Calu3 (cell line): ENCODE measurements around the gene CDH13. TPM values are rescaled to one million over a fixed set of nuclear protein-coding genes. Genes with fewer than 3 reads are reported as not detected.
A peak's percentile ranks its signal among the peaks of the same experiment; 100 is the strongest.

ENCODE experiments used
- BruUV-seq: library from RNA; stranded (reverse); fragments of 400-500 nt; replicated peaks from 2 replicates; lab custom pipeline; 2021; lab: Mats Ljungman, UMichigan
- CTCF ChIA-PET: fragments of 300-600 bp; sonication (Branson Sonifier 250); formaldehyde crosslinking; loops from one replicate; lab custom pipeline; 2022; ENCODE audit warnings: antibody characterized with exemption; lab: Charles Lee
- DNase-seq: peaks from one replicate; pipeline ENCODE4 v3.0.0; 2022
- H3K27ac Mint-ChIP-seq: one replicate; pipeline ENCODE4 v1.8.0; 2022; ENCODE audit warnings: mixed read lengths; ENCODE audit not compliant: unreplicated experiment
- H3K27me3 Mint-ChIP-seq: one replicate; pipeline ENCODE4 v1.8.0; 2022; ENCODE audit warnings: mixed read lengths; ENCODE audit not compliant: unreplicated experiment
- H3K36me3 Mint-ChIP-seq: one replicate; pipeline ENCODE4 v1.8.0; 2022; ENCODE audit warnings: mild to moderate bottlenecking, moderate library complexity, mixed read lengths; ENCODE audit not compliant: insufficient read depth, unreplicated experiment
- H3K4me1 Mint-ChIP-seq: one replicate; pipeline ENCODE4 v1.8.0; 2022; ENCODE audit warnings: mild to moderate bottlenecking, low read depth, mixed read lengths; ENCODE audit not compliant: unreplicated experiment
- H3K4me3 Mint-ChIP-seq: one replicate; pipeline ENCODE4 v1.8.0; 2022; ENCODE audit warnings: mild to moderate bottlenecking, low read depth, moderate library complexity, mixed read lengths; ENCODE audit not compliant: unreplicated experiment
- H3K9me3 Mint-ChIP-seq: one replicate; pipeline ENCODE4 v1.8.0; 2022; ENCODE audit warnings: low read depth, mixed read lengths; ENCODE audit not compliant: unreplicated experiment
- CTCF ChIP-seq: fragments of 200-600 bp; IDR thresholded peaks from one replicate; pipeline ENCODE4 v1.8.0; 2022; ENCODE audit warnings: antibody characterized with exemption; ENCODE audit not compliant: unreplicated experiment
- intact Hi-C: fragments of 100-400 bp; cut with micrococcal nuclease; formaldehyde crosslinking; loops from one replicate; pipeline ENCODE4 v1.10.0; 2022; ENCODE audit not compliant: unreplicated experiment
- total RNA-seq: library from RNA; stranded (reverse); gene quantifications from 2 replicates; pipeline ENCODE4 v1.2.3, GENCODE V29; 2022

The CDH13 gene
- total RNA-seq, 1 experiment from 2014 or later = not detected

DNA sequence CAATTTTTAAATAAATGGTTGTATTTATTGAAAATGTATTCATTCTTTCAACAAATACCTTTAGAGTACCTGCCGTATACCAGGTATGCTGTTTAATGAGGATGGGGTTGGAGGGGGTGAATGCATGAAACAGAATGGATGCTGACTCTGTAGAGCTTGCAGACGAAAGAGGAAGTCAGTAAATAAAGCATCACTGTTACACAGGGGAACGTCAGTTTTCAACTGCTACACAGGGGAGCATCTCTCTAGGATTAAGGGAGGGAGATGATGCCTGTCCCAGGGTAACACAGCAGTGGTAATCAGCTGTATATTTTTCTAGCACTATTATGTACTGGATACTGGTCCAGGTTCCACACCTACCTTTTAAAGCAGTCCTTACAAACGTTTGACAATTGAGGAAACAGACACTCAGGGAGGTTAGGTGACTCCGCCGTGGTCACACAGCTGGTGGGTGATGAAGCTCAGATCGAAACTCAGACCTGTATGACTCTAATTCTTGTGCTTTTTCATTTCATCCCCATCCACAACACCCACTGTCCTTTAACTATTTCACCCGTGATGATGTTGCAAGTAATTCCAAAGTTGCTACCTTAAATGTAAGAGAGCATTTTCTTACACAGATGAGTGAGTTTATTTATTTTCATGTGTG, 728.9 kb downstream of the CDH13 start:
- no peaks in the 10 kb centered on the region for H3K4me1 Mint-ChIP-seq
- CTCF ChIA-PET = interaction anchor here (0.7 kb wide), 1 partner anchor 83 kb away, joined by 5 read pairs; no protein-coding TSS in a partner anchor

GRCh38 chr16:83356266-83356665, 729.5 kb downstream of the CDH13 start:
- CTCF ChIA-PET = interaction anchor here (0.7 to 0.8 kb wide), 2 partner anchors 12 to 84 kb away, joined by 3 to 5 read pairs; no protein-coding TSS in a partner anchor
- Mint-ChIP-seq H3K4me3 (no peak overlapping the region), H3K4me1 (no peaks in the 10 kb centered on the region), H3K27ac (no peak overlapping the region), H3K27me3 (no peaks in the 10 kb centered on the region), H3K9me3 (peaks cover 10% of the 10 kb centered on the region), H3K36me3 (no peaks in the 10 kb centered on the region)
- DNase-seq = peak; percentile 28
- BruUV-seq = no TSS peak
- TF ChIP-seq CTCF = no peak
- intact Hi-C loops = no loop called here

More for the DNA sequence above, 728.9 kb downstream of the CDH13 start:
- intact Hi-C loops = no loop called here
- H3K27me3 Mint-ChIP-seq = no peaks in the 10 kb centered on the region
- H3K9me3 Mint-ChIP-seq = peaks cover 6% of the 10 kb centered on the region
- H3K4me3 Mint-ChIP-seq = no peak overlapping the region
- DNase-seq = no peak
- BruUV-seq = no TSS peak
- TF ChIP-seq CTCF = no peak
- H3K27ac Mint-ChIP-seq = no peak overlapping the region
- no peaks in the 10 kb centered on the region for H3K36me3 Mint-ChIP-seq

DNA sequence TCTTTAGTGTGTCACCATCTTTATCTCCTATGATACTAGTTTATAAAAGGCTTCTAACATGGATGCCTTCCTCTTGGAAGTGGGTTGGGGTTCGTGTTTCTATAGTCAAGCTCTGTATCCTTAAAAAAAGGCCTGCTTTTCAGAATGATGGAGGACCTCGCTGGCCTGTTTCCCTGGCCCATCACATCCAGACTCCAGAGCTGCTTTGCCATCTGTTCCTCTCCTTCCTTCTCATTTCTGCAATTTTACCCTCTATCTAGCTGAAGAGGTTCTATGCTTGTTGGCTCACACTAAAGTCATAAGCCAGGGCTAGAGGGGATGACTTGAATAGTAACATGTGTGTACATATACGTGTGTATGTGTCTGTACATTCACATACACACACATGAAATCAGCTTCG, 730.2 kb downstream of the CDH13 start:
- Mint-ChIP-seq H3K4me1 (no peaks in the 10 kb centered on the region), H3K27me3 (no peaks in the 10 kb centered on the region), H3K9me3 (peaks cover 10% of the 10 kb centered on the region), H3K36me3 (no peaks in the 10 kb centered on the region), H3K27ac (no peak overlapping the region), H3K4me3 (no peak overlapping the region)
- no peak for DNase-seq
- CTCF ChIA-PET = interaction anchor here (0.8 kb wide), 1 partner anchor 12 kb away, joined by 3 read pairs; no protein-coding TSS in a partner anchor
- intact Hi-C loops = no loop called here
- TF ChIP-seq CTCF = no peak
- BruUV-seq = no TSS peak

DNA sequence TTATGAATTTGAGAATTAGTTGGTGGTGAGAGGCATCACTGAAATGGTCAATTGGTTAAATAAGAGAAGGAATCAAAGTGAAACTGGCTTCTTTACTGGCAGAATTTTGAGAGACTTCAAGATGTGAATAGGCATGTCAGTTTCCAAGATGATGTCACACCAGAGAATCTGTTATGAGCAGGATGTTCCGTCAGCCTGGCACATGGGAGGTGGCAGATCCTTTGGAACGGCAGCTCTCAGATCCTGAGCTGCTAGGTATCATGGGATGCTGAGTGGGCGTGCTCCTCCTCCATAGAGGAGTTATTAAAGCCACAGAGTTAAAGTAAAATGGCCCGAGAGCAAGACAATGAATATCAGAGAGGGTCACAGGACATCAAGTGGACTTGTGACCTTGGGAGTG, 736.8 kb downstream of the CDH13 start:
- intact Hi-C loops = no loop called here
- DNase-seq = no peak
- BruUV-seq = no TSS peak
- H3K36me3 Mint-ChIP-seq = no peaks in the 10 kb centered on the region
- peaks cover 22% of the 10 kb centered on the region for H3K9me3 Mint-ChIP-seq
- no peak for TF ChIP-seq CTCF
- no peak overlapping the region for H3K4me3 Mint-ChIP-seq
- CTCF ChIA-PET = no interaction called here
- H3K27ac Mint-ChIP-seq = no peak overlapping the region
- H3K4me1 Mint-ChIP-seq = no peaks in the 10 kb centered on the region
- no peaks in the 10 kb centered on the region for H3K27me3 Mint-ChIP-seq
